Daoy (cell line): ENCODE measurements around the gene TMEM86B. TPM values are rescaled to one million over a fixed set of nuclear protein-coding genes. Genes with fewer than 3 reads are reported as not detected.

ENCODE experiments used
- DNase-seq: peaks from one replicate; pipeline ENCODE4 v3.0.0-alpha.2; 2015; ENCODE audit warnings: low read depth
- total RNA-seq: library from RNA; depleted of rRNA; stranded (reverse); fragments of >200 nt; shearing (Covaris generic); gene quantifications from 2 replicates; pipeline ENCODE4 v1.2.3, GENCODE V29; 2014

The TMEM86B gene
- total RNA-seq, 1 experiment from 2014 or later = 1.8 TPM

- DNase-seq = peak; percentile 27
These were observed 29.2 kb upstream of the TMEM86B start for GRCh38 chr19:55257461-55258420.

GRCh38 chr19:55256562-55257460 lies 28.2 kb upstream of the TMEM86B start:
- DNase-seq = no peak

GRCh38 chr19:55255618-55256423 lies 27.3 kb upstream of the TMEM86B start:
- DNase-seq = peak; percentile 55

- DNase-seq = no peak
These were observed 26.0 kb upstream of the TMEM86B start for GRCh38 chr19:55254625-55254977.

- no peak for DNase-seq
These were observed 25.5 kb upstream of the TMEM86B start for GRCh38 chr19:55253842-55254624.

GRCh38 chr19:55252760-55253663 lies 24.4 kb upstream of the TMEM86B start:
- no peak for DNase-seq

- DNase-seq = peak; percentile 77
These were observed 22.9 kb upstream of the TMEM86B start for GRCh38 chr19:55251341-55252081.

GRCh38 chr19:55250262-55251036 lies 21.9 kb upstream of the TMEM86B start:
- no peak for DNase-seq

GRCh38 chr19:55249841-55250240 lies 21.3 kb upstream of the TMEM86B start:
- no peak for DNase-seq

- no peak for DNase-seq
These were observed 20.1 kb upstream of the TMEM86B start for GRCh38 chr19:55248704-55249103.

- DNase-seq = no peak
These were observed 19.7 kb upstream of the TMEM86B start for GRCh38 chr19:55248166-55248675.

GRCh38 chr19:55247621-55248099 lies 19.1 kb upstream of the TMEM86B start:
- DNase-seq = peak; percentile 89

- no peak for DNase-seq
These were observed 18.2 kb upstream of the TMEM86B start for GRCh38 chr19:55246462-55247451.

GRCh38 chr19:55245236-55245904 lies 16.8 kb upstream of the TMEM86B start:
- DNase-seq = no peak

- DNase-seq = no peak
These were observed 15.6 kb upstream of the TMEM86B start for GRCh38 chr19:55244004-55244680.
